ENCODE results near the gene ZNF451.
A peak's percentile ranks its signal among the peaks of the same experiment; 100 is the strongest.

ZNF451 gene

DNA sequence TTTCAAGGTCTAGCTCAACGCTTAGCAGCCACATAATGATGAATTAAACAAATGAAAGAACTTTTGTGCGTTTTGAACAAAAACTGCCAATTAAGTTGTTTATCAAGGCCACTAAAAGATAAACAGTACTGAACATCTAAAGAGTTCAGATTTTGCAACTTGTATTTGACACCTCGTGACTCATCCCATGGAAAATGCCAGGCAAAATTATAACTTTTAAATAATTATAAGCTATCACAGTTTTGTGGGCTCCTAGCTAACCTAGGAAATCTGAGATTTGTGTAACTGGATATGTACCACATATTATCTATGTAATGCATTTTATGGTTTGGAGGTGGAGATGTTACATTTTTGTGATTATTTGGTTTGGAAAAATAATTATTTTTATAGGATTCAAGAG is 72.5 kb downstream of the ZNF451 start:
- peak in 1 of 3 experiments; percentile 5 for DNase-seq

DNA sequence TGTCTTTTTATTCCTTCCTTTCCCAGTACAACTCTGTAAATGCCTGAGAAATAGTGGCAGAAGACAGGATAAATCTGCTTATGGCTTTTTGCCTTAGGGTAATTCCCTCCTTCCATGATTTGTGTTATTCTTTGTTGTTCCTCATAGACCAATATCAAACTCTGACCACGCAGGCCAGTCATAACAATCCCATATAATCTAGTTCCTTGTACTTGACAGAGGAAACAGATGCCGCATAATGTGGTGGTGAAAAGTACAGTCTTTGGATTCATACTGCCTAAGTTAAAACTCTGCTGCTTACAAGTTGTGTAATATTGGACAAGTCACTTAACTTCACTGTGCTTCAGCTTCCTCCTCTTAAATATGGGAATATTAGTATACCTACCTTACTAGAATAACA is 74.0 kb downstream of the ZNF451 start:
- no peak for DNase-seq

DNA sequence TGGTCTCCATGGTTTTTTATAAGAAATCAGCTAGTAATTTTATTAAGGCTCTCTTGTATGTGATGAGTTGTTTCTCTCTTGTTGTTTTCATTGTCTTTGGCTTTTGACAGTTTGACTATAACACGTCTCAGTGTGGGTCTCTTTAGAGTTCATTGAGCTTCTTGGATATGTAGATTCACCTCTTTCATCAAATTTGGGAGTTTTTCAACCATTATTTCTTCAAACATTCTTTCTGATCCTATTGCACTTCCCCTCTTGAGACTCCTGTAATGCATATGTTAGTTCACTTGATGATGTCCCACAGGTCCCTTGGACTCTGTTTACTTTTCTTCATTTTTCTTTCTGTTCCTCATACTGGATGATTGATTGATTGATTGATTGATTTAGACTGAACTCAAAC is 75.1 kb downstream of the ZNF451 start:
- DNase-seq: no peak

DNA sequence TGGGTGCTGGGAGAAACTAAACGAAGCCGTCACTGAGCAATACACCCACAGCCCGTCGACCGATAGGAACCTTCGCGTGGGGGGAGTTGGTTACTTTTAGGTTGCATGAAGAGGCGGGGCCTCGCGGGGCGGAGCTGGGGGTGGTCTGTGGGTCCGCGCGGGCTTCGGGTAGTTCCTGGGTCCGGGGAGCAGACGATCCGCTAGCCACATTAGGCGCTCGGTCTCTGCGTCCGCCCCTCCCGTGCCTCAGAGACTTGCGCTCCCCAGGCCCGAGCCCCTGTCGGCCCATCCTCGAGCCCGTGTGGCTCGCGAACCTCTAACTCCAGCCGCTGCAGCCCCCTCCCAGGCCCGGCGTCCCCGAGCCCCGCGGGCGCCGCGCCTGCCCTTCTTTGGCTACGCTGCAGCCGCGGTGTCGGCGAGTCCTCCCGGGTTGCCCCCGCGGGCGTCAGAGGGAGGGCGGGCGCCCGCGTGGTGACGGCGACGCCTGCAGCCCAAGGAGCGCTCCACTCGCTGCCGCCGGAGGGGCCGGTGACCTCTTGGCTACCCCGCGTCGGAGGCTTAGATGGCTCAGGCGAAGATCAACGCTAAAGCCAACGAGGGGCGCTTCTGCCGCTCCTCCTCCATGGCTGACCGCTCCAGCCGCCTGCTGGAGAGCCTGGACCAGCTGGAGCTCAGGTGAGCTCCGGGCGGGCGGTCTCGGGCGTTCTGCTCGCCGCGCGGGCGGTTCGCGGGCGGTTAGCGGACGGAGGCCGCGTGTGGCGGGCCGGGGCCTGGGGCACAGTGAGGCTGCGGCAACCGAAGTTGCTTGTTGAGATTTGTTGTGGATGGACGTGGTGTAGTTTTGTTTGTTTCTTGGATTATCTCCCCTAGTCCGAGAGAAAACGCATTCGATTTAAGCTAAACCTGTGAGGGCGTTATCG is 82.4 kb downstream of the ZNF451 start, which contains the start of gene BAG2:
Gene BAG2 (plus strand): TSS at position 191 of the 920 bp plus-strand sequence. CDS start 372 bp downstream, at position 563.
- peak; percentile 76 to 92 (median 92) for DNase-seq

DNA sequence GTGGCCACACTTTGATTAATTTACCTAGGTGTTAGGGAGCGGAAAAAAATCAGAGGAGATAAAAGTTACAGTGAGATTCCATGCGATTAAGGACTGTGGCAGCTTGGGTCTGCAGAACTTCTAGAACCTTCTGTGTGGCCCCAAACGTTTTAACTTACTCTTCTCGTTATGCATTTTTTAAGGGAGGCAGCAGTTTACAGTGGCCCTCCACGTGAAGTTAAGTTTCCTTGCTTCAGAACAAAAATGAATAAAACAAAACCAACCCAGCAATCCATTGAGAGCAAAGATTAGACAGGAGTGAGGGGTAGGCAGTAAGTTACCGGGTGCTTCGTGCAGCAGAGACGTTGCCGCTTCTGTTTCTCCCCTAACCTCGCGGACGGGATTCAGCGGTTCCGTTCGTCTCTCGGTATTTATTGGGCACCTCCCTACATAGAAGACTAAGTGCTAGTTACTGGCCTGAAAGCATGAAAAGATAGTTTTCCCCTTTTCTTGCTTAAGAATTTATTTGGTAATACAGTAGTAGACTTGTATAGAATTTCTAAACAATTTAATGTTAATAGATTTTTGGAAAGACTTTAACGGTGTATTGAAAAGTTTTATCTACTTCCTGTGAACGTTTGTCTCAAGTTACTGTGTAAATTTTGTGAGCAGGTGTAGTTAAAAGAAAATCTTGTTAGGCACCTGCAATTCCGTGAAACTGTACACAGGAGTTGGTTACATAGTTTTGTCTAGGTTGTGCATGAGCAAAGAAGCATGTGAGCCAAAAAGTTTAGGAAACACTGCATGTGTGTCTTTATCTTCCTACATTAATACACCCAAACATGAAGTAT is 83.3 kb downstream of the ZNF451 start:
- DNase-seq: peak in 1 of 3 experiments; percentile 63

DNA sequence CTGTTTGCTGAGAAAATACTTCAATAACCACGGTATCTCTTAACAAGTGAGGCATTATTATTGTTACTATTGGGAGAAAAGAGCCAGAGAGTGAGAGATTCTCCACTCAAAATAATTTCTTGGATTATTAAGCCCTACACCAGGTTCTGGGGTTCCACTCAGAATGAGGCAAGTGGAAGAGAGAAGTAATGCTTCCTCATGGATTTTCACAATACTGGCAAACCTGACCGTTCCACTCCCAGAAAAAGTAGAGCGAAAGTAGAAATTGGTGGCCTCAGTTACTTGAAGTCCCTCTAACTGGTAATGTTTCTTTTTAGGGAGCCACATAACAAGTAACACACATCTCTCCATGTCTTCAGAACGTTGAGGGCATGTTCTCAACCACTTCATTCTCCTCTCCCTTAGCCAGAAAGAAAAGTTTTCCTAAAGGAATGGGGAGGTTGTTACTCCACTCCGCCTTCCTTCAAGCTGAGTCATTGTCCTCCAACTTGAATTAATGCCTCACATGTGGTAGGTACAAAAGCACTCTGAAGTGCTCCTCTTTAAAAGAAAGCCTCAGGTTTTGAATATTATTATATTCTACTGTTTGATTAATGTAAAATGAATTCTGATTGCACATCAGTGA is 84.0 kb downstream of the ZNF451 start:
- DNase-seq: no peak

DNA sequence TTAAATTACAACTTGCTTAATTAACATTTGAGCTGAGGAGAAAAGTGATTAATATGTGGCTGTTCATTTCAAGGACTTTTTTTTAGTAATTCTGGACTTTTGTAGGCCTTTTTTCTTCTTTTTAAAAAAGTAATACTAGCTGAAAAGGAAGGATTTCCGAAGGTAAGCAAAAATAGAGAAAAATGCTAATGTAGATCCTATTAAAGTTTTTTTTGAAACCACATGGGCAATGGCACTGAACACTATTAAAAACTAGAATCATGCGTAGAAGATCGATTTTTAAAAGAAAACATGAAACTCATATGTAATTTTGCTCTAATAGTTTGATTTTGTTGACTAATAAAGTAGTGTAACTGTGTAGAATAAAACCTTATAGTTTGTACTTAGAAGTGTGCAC is 84.5 kb downstream of the ZNF451 start:
- DNase-seq: no peak

DNA sequence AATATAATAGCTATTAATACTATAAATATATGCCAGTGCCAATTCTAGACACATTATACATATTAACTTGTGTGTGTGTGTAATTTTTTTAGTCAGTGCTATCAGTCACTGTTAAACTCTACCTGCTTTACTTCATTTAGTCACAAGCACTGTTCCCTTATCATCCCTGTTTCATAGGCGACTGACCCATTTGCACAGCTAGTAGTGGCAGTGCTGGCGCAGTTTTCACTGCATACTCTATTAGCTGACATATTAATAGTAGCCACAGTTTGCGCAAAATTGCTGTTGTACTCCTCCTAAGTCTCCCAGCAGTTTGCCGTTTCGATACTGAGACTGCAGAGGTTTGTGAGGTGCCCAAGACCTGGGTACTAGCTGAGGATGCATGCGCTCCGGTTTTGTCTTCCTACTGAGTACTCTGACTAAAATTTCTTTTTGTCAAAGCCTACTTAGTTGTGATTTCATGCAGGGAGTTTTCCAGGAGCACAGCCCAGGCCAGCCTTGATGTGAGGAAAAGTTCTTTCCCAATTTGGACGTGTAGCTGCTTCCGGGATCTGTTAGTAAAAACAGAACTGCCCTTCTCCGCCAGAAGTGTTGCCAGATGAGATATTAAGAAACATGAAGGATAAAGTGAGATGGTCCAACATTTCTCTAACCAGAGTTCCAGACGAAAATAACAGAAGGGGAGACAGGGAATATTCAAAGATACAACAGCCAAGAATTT is 87.7 kb downstream of the ZNF451 start:
- no peak for DNase-seq

DNA sequence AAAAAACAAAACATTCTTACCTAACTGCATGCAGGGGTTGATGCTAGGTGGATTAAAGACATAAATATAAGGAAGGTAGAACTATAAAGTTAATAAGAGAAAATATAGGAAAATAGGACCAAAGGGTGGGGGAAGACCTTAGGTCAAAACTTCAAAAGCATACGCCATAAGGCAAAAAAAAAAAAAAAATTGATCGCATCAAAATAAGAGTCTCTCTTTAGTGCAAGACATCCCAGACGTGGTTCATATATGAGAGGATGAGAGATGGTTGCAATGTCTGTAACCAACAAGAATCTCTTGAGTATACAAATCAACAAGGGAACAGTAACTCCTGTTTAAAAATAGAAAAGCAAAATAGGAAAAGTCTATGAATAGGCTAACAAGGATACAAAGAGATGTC is 90.6 kb downstream of the ZNF451 start:
- DNase-seq: no peak

DNA sequence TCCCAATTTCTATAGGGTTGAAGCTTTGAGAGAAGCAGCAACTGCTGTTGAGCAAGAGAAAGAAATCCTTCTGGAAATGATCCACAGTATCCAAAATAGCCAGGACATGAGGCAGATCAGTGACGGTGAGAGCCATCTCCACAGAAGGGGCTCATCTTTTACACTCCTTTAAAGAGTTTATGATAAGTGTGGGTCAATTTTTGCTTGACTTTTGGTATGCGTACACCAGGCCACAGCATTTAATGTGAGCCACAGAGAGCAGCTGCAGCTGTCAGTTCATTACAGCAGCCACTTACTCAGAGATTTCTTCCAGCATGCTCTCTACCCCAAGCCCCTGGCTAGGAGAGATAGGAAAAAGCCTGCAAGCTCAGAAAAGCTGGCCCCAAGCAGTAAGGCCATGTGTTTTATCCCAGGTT is 92.0 kb downstream of the ZNF451 start:
- DNase-seq: no peak

DNA sequence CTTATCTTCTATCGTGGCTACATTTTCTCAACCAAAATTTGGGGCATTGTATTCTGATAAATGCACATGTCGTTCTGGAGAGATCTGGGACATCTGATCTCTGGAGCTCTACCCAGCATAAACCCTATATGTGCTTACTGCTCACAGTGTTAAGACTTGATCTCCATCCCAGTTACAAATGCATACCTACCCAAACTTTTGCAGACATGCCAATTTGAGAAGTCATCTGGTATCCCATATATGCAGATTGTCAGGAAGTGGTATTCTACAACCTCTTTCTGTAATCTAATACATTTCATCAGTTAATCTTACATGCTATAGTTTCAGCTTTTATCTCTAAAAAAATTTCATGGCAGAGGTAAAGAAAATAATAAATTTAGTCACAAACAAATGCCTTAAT is 93.3 kb downstream of the ZNF451 start:
- DNase-seq: no peak

DNA sequence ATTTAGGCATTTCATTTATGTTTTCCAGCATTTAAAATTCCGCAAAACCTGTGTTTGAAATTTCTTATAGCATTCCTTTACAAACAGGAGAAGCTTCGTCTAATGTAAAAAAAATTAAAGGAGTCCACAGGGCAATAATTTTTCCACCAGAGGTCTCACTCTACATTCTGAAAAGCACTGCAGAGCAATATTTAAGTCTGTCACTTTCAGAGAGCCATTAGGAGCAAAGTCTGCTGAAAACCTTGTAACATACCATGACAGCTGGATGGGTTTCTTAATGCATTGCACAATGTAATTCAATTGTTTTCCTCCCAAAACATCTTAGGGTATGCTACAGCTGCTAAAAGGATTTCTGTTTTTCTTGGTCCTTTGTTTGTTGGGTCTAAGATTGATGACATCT is 100.2 kb downstream of the ZNF451 start:
- DNase-seq: peak in 1 of 3 experiments; percentile 37

DNA sequence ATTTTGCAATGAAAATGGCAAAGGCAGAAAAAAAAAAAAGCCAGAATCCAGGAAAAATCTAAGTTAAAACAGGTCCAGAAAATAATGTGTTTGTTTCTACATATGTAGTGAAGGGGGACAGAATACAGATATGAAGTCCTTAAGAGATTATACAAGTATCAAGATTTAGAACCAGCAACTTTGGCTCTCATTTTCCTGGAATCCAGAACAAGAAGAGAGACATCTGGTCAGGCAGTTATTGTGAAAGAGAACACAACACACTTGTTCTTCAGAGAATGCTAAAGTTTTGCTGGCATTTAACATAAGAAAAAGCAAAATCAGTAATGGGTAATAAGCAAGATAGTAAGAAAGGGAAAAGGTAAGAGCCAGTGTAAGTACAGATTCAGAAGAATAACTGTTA is 103.2 kb downstream of the ZNF451 start:
- no peak for DNase-seq

DNA sequence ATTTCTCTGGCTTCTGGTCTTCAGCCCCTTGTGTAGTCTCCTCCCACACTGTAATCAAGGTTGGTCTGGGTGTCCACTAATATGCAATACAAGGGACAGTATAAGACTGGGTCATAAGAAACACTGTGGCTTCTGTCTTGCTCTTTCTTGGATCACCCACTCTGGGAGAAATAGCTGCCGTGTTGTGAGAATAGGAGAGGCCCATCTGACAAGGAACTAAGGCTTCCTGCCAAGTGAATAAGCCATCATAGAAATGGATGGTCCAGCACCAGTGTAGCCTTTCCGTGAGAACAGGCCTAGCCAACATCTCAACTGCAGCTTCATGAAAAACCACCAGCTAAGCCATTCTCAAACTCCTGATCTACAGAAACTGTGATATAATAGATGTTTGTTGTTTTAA is 105.5 kb downstream of the ZNF451 start:
- DNase-seq: no peak

DNA sequence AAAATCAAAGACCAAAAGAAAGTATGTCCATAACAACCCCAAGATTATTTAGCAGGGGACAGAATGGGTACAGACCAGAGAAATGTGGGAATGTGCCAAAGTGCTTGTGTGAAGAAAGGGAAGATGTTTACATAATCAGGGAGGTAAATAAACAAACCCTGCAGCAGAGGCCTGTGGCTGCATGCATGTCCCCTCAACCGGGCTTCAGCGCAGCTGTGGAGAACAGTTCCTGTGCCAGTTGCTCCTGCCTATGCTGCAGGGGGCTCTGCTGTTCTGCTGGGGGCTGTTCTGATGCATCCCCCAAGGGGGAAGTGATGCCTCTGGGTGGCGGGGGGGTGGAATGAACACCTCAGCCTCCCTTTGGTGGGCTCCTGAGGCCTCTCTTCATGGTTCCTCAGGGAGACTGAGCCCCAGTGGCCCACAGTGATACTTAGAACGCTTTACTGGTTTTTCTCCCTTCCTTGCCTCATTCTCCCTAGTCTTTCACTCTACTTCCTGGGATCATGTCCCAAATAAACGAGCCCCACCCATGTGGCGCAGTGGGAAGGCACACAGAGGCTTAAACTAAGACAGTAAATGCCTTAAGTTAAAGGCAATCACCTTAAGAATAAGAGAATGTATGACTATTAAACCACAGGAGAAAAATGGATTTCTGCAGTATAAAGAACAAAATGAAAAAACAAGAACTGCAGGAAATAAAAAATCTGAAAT is 109.1 kb downstream of the ZNF451 start:
- no peak for DNase-seq

DNA sequence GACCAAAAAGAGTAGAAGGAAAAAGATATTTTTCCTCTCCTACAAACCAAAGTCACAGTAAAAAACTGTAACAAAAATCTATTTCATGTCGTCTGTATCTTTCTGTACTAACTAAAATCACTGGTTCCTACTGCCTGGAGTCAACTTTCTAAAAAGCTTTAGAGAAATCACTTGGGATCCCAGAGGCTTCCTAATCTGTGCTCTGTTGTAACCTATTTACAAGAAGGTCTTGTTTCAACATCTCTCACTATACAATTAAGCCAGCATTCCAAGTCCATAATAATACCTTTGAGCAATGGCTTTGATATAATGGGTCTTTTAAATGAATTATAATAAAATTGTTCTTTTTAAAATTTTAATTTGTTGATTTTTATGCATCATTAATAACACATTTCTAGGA is 111.7 kb downstream of the ZNF451 start:
- DNase-seq: no peak

DNA sequence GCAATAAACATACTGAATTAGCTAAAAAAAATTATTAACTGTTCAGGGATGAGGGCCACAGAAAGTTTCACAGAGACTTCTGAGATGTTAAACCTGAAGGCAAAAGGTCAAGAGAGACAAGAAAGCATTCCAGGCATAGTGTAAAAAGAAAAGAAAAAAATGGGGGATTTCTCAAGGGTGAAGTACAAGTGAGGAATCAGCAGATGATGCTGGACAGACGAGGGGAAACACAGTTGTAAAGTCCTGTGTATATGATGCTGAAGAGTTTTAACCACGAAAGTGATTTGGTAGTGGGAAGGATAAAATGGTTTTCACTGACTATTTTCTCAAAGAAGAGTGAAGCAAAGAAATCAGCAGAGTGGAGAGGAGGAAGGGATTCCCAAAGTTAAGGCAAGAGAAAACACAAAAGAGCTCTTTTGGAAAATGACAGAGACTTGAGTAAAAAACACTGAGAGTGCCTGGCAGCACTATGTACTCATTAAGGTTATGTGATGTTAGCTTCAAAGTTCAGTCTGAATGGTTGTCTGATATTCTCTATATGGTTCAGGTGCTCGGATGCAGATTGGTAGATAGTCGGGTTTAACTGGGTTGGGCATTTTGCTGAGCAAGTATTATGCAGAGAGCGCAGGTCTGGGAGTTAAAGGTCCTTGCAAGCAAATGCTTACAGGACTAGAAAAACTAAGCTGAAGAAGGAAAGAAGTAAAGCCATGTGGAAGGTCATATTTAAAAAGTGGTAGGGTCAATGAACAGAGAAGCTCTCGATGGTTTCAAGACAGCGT is 115.8 kb downstream of the ZNF451 start:
- no peak for DNase-seq

DNA sequence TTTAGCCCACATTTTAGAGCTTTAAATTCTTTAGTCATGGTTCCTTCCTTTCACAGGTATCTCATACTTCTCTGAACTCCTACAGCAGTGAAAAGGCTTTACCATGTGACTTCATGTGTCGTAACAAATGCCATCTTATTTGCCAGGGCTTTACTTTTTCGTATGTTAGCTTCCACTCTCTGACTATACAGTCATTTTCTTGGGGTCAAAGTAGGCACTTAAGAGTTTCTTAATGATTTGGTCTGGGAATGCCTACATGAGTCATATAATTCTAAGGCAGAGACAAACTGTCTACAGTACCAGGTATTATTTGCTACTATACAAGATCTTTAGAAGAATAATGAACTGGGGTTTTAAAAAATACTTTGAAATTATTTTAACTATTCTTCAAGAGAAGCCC is 117.2 kb downstream of the ZNF451 start:
- no peak for DNase-seq

DNA sequence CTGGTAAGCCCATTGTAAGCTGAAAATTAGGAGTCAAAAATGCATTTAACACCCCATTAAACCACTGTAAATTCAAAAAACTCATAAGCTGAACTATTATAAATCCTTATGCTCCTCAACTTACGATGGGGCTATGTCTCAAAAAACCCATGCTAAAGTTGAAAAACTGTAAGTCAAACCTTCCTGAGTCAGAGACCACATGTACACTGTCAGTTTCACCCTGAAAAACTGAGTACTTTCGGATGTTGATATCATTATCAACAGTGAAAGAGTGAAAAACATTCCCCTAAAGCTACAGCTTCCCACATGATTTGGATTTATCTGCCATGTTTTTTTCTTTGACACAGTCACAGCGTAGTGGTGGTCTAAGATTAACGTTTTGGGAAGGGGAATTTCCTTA is 117.9 kb downstream of the ZNF451 start:
- DNase-seq: no peak

DNA sequence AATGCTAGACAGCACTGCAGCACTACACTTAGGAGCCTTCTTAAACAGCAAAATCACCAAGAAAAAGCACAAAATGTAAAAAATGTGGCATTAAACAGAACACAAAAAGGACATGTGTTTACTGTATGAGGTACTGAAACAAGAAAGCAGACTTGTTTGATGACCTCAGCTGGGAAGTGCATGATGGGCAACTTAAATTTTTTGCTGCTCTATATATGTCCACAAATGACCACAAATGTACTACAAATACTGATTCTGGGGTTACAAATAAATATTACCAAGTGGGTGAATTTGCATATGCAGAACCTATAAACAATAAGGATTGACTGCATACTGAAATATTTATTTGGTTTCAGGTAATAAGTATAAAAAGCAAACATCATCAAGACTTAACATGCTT is 119.0 kb downstream of the ZNF451 start:
- DNase-seq: no peak

DNA sequence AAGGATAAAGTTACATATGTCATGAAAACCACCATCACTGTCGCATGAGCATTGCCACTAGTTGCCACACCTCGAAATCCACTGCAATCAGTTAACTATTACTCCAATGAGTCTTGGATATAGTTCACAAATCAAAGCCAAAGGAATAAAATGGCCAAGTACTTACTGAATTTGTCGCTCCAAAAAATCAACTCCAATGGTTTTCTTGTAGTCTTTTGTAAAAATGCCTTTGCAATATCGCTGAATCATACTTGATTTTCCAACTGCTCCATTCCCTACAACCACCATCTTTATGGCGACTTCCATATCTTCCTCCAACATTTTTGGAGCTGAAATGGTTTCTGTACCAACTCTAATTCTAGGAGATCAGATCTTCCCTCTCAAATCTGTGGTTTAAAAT is 120.1 kb downstream of the ZNF451 start:
- DNase-seq: no peak
